Breast epithelium (tissue), 3 donors: Measurements from ENCODE around the gene TBC1D1.

Experiments
- POLR2A ChIP-seq: fragments of 450-650 bp; IDR thresholded peaks from one replicate; pipeline ENCODE4 v1.6.1; 2016; ENCODE audit warnings: antibody characterized with exemption, mild to moderate bottlenecking, moderate library complexity
- TF ChIP-seq, protein P1 (sequence below), 3 donors: fragments of 450-650 bp; IDR thresholded peaks; one replicate each; pipeline ENCODE4 v1.5.1; 2016 to 2017; ENCODE audit warnings: antibody characterized with exemption in 3 of 3, mild to moderate bottlenecking in 3 of 3, moderate library complexity in 3 of 3

DNA sequence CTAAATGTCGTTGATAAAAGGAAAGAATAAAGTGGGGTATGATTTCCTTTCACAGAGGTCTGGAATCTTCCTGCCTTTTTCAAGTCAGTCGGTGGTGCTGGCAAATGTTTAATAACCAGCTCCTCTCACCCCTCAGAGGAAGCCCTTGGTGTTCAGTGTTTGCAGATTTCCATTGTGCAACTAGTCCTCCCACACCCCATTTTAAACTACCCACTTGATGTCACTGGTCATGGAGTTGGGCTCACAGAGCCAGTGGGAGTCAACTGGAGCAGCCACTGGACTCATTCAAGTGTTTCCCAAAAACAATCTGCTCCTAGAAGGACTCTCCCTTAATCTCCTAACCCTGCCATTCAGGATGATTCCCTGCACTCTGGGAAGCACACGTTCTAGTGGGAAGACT, 218.5 kb downstream of the TBC1D1 start:
- TF ChIP-seq, protein P1, sequence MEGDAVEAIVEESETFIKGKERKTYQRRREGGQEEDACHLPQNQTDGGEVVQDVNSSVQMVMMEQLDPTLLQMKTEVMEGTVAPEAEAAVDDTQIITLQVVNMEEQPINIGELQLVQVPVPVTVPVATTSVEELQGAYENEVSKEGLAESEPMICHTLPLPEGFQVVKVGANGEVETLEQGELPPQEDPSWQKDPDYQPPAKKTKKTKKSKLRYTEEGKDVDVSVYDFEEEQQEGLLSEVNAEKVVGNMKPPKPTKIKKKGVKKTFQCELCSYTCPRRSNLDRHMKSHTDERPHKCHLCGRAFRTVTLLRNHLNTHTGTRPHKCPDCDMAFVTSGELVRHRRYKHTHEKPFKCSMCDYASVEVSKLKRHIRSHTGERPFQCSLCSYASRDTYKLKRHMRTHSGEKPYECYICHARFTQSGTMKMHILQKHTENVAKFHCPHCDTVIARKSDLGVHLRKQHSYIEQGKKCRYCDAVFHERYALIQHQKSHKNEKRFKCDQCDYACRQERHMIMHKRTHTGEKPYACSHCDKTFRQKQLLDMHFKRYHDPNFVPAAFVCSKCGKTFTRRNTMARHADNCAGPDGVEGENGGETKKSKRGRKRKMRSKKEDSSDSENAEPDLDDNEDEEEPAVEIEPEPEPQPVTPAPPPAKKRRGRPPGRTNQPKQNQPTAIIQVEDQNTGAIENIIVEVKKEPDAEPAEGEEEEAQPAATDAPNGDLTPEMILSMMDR (IDR thresholded peaks at IDR 0.05): no peak
- no peak for TF ChIP-seq POLR2A
